GM18868 (cell line): ENCODE results near the gene PRDM9.
"Not testable (repeated sequence)": the region's sequence is repeated elsewhere in the genome, so short reads cannot be mapped to it uniquely, and the experiment has no call there.

ENCODE experiments used
- ATAC-seq: cut with Tn5 transposase; IDR thresholded peaks from one replicate; pipeline ENCODE4 v1.9.1; 2021; ENCODE audit warnings: mild to moderate bottlenecking, moderate library complexity; ENCODE audit not compliant: unreplicated experiment

PRDM9 gene

DNA sequence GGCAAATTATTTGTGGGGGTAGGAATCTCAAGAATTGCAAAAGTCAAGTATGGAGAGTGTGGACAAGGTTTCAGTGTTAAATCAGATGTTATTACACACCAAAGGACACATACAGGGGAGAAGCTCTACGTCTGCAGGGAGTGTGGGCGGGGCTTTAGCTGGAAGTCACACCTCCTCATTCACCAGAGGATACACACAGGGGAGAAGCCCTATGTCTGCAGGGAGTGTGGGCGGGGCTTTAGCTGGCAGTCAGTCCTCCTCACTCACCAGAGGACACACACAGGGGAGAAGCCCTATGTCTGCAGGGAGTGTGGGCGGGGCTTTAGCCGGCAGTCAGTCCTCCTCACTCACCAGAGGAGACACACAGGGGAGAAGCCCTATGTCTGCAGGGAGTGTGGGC lies 19.2 kb downstream of the PRDM9 start:
- ATAC-seq, result not testable (repeated sequence)

DNA sequence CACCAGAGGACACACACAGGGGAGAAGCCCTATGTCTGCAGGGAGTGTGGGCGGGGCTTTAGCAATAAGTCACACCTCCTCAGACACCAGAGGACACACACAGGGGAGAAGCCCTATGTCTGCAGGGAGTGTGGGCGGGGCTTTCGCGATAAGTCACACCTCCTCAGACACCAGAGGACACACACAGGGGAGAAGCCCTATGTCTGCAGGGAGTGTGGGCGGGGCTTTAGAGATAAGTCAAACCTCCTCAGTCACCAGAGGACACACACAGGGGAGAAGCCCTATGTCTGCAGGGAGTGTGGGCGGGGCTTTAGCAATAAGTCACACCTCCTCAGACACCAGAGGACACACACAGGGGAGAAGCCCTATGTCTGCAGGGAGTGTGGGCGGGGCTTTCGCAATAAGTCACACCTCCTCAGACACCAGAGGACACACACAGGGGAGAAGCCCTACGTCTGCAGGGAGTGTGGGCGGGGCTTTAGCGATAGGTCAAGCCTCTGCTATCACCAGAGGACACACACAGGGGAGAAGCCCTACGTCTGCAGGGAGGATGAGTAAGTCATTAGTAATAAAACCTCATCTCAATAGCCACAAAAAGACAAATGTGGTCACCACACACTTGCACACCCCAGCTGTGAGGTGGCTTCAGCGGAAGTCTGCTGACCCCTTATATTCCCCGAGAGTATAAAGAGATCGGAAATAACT lies 20.0 kb downstream of the PRDM9 start:
- ATAC-seq, result not testable (repeated sequence)

- no peak for ATAC-seq
Observed at GRCh38 chr5:23528677-23529076, 21.3 kb downstream of the PRDM9 start.

GRCh38 chr5:23530571-23530970 lies 23.2 kb downstream of the PRDM9 start:
- no peak for ATAC-seq

- ATAC-seq, result no peak
Observed at GRCh38 chr5:23571059-23571458, 63.6 kb downstream of the PRDM9 start.
